ENCODE results near the gene KCNH8. TPM values are rescaled to one million over a fixed set of nuclear protein-coding genes. Genes with fewer than 3 reads are reported as not detected.

Gene KCNH8
- total and polyA plus RNA-seq, 4 experiments from 2014 or later = 0.06 to 0.19 TPM; not detected in 2

- H3K4me1 ChIP-seq (ENCODE audit: insufficient read depth, low read length) = no peaks in the 10 kb centered on the region
- no peaks in the 10 kb centered on the region for H3K27me3 ChIP-seq (ENCODE audit: insufficient read depth, low read length)
- peaks cover 0 to 2% of the 10 kb centered on the region in 2 donors for H3K27me3 Mint-ChIP-seq
- no peaks in the 10 kb centered on the region for H3K9me3 ChIP-seq (ENCODE audit: control insufficient read depth in 1 of 2, low read length in 2 of 2)
- no peak overlapping the region for H3K4me3 ChIP-seq (ENCODE audit: low read length in 2 of 2)
- no peak for DNase-seq
- no peak overlapping the region for H3K4me3 Mint-ChIP-seq
- CTCF ChIA-PET (ENCODE audit: partially characterized antibody) = no interaction called here
- no peaks in the 10 kb centered on the region for H3K36me3 ChIP-seq (ENCODE audit: insufficient read depth, low read length)
- POLR2A ChIA-PET (ENCODE audit: partially characterized antibody) = no interaction called here
- H3K27ac ChIP-seq (ENCODE audit: low read depth, low read length) = no peak overlapping the region
- no peaks in the 10 kb centered on the region for H3K9me3 Mint-ChIP-seq
- no peak overlapping the region for H3K27ac Mint-ChIP-seq
- no peaks in the 10 kb centered on the region for H3K4me1 Mint-ChIP-seq
- intact Hi-C loops (cut with micrococcal nuclease) = no loop called here
- no peaks in the 10 kb centered on the region for H3K36me3 Mint-ChIP-seq
Measured at GRCh38 chr3:19334120-19334519, 185.8 kb downstream of the KCNH8 start.

DNA sequence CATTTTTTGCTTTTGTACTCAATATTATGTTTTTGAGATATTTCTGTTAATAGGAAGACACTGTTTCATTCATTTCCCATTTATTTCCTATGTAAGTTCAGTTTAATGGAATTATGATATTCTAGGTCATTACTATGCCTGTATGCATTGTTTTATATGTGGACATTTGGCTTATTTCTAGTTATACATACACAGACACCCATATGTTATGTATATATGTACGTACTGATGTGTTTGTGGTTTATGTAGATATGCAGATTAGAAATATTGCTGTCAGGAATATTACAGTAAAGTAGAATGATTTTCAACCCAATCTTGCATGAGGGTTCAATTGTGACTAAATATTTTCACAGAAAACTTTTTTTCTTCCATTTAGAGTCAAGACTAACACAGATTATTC, 190.5 kb downstream of the KCNH8 start:
- Mint-ChIP-seq H3K4me1 (no peaks in the 10 kb centered on the region), H3K36me3 (no peaks in the 10 kb centered on the region), H3K27me3 (peaks cover 0 to 4% of the 10 kb centered on the region in 2 donors), H3K9me3 (peaks cover 0 to 11% (median 0%) of the 10 kb centered on the region in 8 donors), H3K4me3 (no peak overlapping the region), H3K27ac (peak overlapping the region in 1 of 7 donors; percentile 8)
- Histone ChIP-seq H3K4me3 (ENCODE audit: low read length in 2 of 2) (no peak overlapping the region), H3K27ac (ENCODE audit: low read depth, low read length) (no peak overlapping the region), H3K36me3 (ENCODE audit: insufficient read depth, low read length) (no peaks in the 10 kb centered on the region), H3K4me1 (ENCODE audit: insufficient read depth, low read length) (no peaks in the 10 kb centered on the region), H3K27me3 (ENCODE audit: insufficient read depth, low read length) (no peaks in the 10 kb centered on the region), H3K9me3 (ENCODE audit: control insufficient read depth in 1 of 2, low read length in 2 of 2) (no peaks in the 10 kb centered on the region)
- POLR2A ChIA-PET (ENCODE audit: partially characterized antibody) = no interaction called here
- no peak for DNase-seq
- intact Hi-C loops (cut with micrococcal nuclease) = no loop called here
- CTCF ChIA-PET (ENCODE audit: partially characterized antibody) = no interaction called here

GRCh38 chr3:19342389-19342788, 194.1 kb downstream of the KCNH8 start:
- H3K36me3 ChIP-seq (ENCODE audit: insufficient read depth, low read length) = no peaks in the 10 kb centered on the region
- H3K27ac Mint-ChIP-seq = no peak overlapping the region
- no peaks in the 10 kb centered on the region for H3K4me1 ChIP-seq (ENCODE audit: insufficient read depth, low read length)
- H3K27me3 Mint-ChIP-seq = peaks cover 0 to 4% of the 10 kb centered on the region in 2 donors
- H3K27ac ChIP-seq (ENCODE audit: low read depth, low read length) = no peak overlapping the region
- H3K9me3 ChIP-seq (ENCODE audit: control insufficient read depth in 1 of 2, low read length in 2 of 2) = no peaks in the 10 kb centered on the region
- H3K4me1 Mint-ChIP-seq = no peaks in the 10 kb centered on the region
- H3K27me3 ChIP-seq (ENCODE audit: insufficient read depth, low read length) = no peaks in the 10 kb centered on the region
- intact Hi-C loops (cut with micrococcal nuclease) = no loop called here
- ChIA-PET POLR2A (ENCODE audit: partially characterized antibody) (no interaction called here), CTCF (ENCODE audit: partially characterized antibody) (no interaction called here)
- H3K4me3 ChIP-seq (ENCODE audit: low read length in 2 of 2) = no peak overlapping the region
- no peaks in the 10 kb centered on the region for H3K36me3 Mint-ChIP-seq
- no peak for DNase-seq
- H3K9me3 Mint-ChIP-seq = peaks cover 0 to 11% (median 0%) of the 10 kb centered on the region in 8 donors
- H3K4me3 Mint-ChIP-seq = no peak overlapping the region

DNA sequence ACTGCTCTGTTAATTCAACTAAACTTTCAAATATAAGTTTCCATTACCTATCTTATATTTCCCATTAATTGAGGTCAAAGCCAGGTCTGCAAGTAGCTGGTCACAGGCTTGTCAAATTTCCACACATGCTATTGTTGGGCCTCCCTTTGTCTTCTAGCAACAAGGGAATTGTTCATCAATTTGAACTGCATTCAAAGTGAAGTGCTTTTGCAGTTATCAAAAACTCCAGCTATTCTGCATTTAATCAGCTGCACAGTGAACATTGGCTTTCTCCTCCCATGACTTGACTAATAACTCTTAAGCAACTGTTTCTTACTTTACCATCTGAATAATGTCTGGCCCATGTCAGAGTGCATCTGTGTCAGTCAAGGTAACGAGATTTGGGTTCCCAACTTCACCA, 198.4 kb downstream of the KCNH8 start:
- no peaks in the 10 kb centered on the region for H3K27me3 ChIP-seq (ENCODE audit: insufficient read depth, low read length)
- no peaks in the 10 kb centered on the region for H3K9me3 ChIP-seq (ENCODE audit: control insufficient read depth in 1 of 2, low read length in 2 of 2)
- H3K27ac ChIP-seq (ENCODE audit: low read depth, low read length) = no peak overlapping the region
- H3K36me3 ChIP-seq (ENCODE audit: insufficient read depth, low read length) = no peaks in the 10 kb centered on the region
- intact Hi-C loops (cut with micrococcal nuclease) = loop anchor here (5.0 kb wide), 2 partner anchors 279 to 521 kb away; no protein-coding TSS in a partner anchor
- ChIA-PET CTCF (ENCODE audit: partially characterized antibody) (interaction anchor here (1.2 kb wide), 1 partner anchor 23 kb away, joined by 3 read pairs; no protein-coding TSS in a partner anchor), POLR2A (ENCODE audit: partially characterized antibody) (no interaction called here)
- H3K27me3 Mint-ChIP-seq = peaks cover 0 to 1% of the 10 kb centered on the region in 2 donors
- no peak overlapping the region for H3K4me3 Mint-ChIP-seq
- no peak for DNase-seq
- no peak overlapping the region for H3K4me3 ChIP-seq (ENCODE audit: low read length in 2 of 2)
- H3K27ac Mint-ChIP-seq = no peak overlapping the region
- no peaks in the 10 kb centered on the region for H3K36me3 Mint-ChIP-seq
- peaks cover 0 to 2% (median 0%) of the 10 kb centered on the region in 4 donors for H3K4me1 Mint-ChIP-seq
- H3K4me1 ChIP-seq (ENCODE audit: insufficient read depth, low read length) = no peaks in the 10 kb centered on the region
- peaks cover 0 to 4% (median 0%) of the 10 kb centered on the region in 8 donors for H3K9me3 Mint-ChIP-seq

DNA sequence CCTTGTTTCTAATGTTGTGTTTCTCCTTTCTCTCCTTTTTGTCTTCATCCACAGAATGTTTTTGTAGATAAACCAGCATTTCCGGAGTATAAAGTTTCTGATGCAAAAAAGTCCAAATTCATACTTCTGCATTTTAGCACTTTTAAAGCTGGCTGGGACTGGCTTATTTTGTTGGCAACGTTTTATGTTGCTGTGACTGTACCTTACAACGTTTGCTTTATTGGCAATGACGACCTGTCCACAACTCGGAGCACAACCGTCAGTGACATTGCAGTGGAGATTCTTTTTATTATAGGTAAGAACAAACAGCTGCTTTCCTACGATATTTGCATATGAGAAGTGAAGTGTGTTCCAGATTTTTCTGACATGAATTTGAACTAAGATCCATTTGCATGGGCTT, 199.4 kb downstream of the KCNH8 start:
- Histone ChIP-seq H3K27me3 (ENCODE audit: insufficient read depth, low read length) (no peaks in the 10 kb centered on the region), H3K9me3 (ENCODE audit: control insufficient read depth in 1 of 2, low read length in 2 of 2) (no peaks in the 10 kb centered on the region), H3K27ac (ENCODE audit: low read depth, low read length) (no peak overlapping the region), H3K4me1 (ENCODE audit: insufficient read depth, low read length) (no peaks in the 10 kb centered on the region), H3K36me3 (ENCODE audit: insufficient read depth, low read length) (no peaks in the 10 kb centered on the region), H3K4me3 (ENCODE audit: low read length in 2 of 2) (no peak overlapping the region)
- no peak overlapping the region for H3K27ac Mint-ChIP-seq
- H3K4me3 Mint-ChIP-seq = no peak overlapping the region
- H3K27me3 Mint-ChIP-seq = peaks cover 0 to 1% of the 10 kb centered on the region in 2 donors
- intact Hi-C loops (cut with micrococcal nuclease) = loop anchor here (5.0 kb wide), 2 partner anchors 280 to 520 kb away; no protein-coding TSS in a partner anchor
- peaks cover 0 to 4% (median 0%) of the 10 kb centered on the region in 8 donors for H3K9me3 Mint-ChIP-seq
- CTCF ChIA-PET (ENCODE audit: partially characterized antibody) = interaction anchor here (1.2 kb wide), 1 partner anchor 22 kb away, joined by 3 read pairs; no protein-coding TSS in a partner anchor
- peaks cover 0 to 2% (median 0%) of the 10 kb centered on the region in 4 donors for H3K4me1 Mint-ChIP-seq
- no peak for DNase-seq
- POLR2A ChIA-PET (ENCODE audit: partially characterized antibody) = no interaction called here
- H3K36me3 Mint-ChIP-seq = no peaks in the 10 kb centered on the region

GRCh38 chr3:19348500-19348899, 200.2 kb downstream of the KCNH8 start:
- Mint-ChIP-seq H3K9me3 (peaks cover 0 to 6% (median under 1%) of the 10 kb centered on the region in 8 donors), H3K36me3 (no peaks in the 10 kb centered on the region), H3K27ac (no peak overlapping the region), H3K27me3 (peaks cover 0 to 1% of the 10 kb centered on the region in 2 donors), H3K4me3 (no peak overlapping the region), H3K4me1 (peaks cover 0 to 2% (median 0%) of the 10 kb centered on the region in 4 donors)
- ChIA-PET POLR2A (ENCODE audit: partially characterized antibody) (no interaction called here), CTCF (ENCODE audit: partially characterized antibody) (interaction anchor here (0.8 kb wide), 1 partner anchor 8 kb away, joined by 3 read pairs; no protein-coding TSS in a partner anchor)
- no peak for DNase-seq
- no peak overlapping the region for H3K4me3 ChIP-seq (ENCODE audit: low read length in 2 of 2)
- intact Hi-C loops (cut with micrococcal nuclease) = loop anchor here (5.0 kb wide), 2 partner anchors 281 to 519 kb away; no protein-coding TSS in a partner anchor
- H3K27me3 ChIP-seq (ENCODE audit: insufficient read depth, low read length) = no peaks in the 10 kb centered on the region
- H3K36me3 ChIP-seq (ENCODE audit: insufficient read depth, low read length) = no peaks in the 10 kb centered on the region
- no peaks in the 10 kb centered on the region for H3K9me3 ChIP-seq (ENCODE audit: control insufficient read depth in 1 of 2, low read length in 2 of 2)
- H3K27ac ChIP-seq (ENCODE audit: low read depth, low read length) = no peak overlapping the region
- no peaks in the 10 kb centered on the region for H3K4me1 ChIP-seq (ENCODE audit: insufficient read depth, low read length)

DNA sequence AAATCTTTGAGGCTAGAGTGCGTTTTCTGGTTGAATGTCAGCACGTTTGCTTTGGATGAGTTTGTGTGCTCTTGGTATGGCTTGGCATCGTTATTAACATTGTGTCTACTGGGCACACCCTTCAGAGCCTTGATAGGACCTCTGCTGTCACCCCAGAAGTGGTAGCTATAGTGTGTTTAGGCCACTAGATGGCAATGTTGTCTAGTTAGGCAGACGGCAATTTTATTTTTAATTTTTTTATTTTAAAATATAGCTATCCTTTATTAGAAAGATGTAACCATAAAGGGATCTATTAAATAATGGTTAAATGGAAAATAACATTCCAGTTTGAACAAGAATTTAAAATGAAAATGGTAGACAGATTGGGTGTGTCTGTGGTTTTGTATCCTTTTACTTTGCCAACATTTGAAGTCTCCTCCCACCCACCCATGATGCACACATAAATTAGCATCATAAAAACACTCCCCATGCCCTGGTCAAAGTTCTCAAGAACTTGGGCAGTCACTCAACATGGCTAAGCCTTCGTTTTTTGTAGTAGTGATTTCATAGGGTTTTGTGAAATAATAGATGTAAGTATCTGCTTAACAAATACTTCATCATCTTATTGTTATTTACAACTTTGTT, 200.7 kb downstream of the KCNH8 start:
- H3K4me3 ChIP-seq (ENCODE audit: low read length in 2 of 2) = no peak overlapping the region
- ChIA-PET CTCF (ENCODE audit: partially characterized antibody) (interaction anchor here (0.6 to 0.8 kb wide), 2 partner anchors 9 to 103 kb away, joined by 3 to 4 read pairs; no protein-coding TSS in a partner anchor), POLR2A (ENCODE audit: partially characterized antibody) (no interaction called here)
- intact Hi-C loops (cut with micrococcal nuclease) = loop anchor here (5.0 kb wide), 2 partner anchors 282 to 518 kb away; no protein-coding TSS in a partner anchor
- H3K9me3 Mint-ChIP-seq = peaks cover 0 to 6% (median 1%) of the 10 kb centered on the region in 8 donors
- peaks cover 0 to 1% of the 10 kb centered on the region in 2 donors for H3K27me3 Mint-ChIP-seq
- peak in 2 of 5 donors; percentile 1 to 14 for DNase-seq
- H3K36me3 Mint-ChIP-seq = no peaks in the 10 kb centered on the region
- no peak overlapping the region for H3K4me3 Mint-ChIP-seq
- H3K27me3 ChIP-seq (ENCODE audit: insufficient read depth, low read length) = no peaks in the 10 kb centered on the region
- no peaks in the 10 kb centered on the region for H3K36me3 ChIP-seq (ENCODE audit: insufficient read depth, low read length)
- no peaks in the 10 kb centered on the region for H3K4me1 ChIP-seq (ENCODE audit: insufficient read depth, low read length)
- H3K27ac ChIP-seq (ENCODE audit: low read depth, low read length) = no peak overlapping the region
- no peak overlapping the region for H3K27ac Mint-ChIP-seq
- H3K4me1 Mint-ChIP-seq = peaks cover 0 to 2% (median 0%) of the 10 kb centered on the region in 4 donors
- H3K9me3 ChIP-seq (ENCODE audit: control insufficient read depth in 1 of 2, low read length in 2 of 2) = no peaks in the 10 kb centered on the region
